ENCODE results near the gene NPDC1.
A peak's percentile ranks its signal among the peaks of the same experiment; 100 is the strongest.

NPDC1 gene

DNA sequence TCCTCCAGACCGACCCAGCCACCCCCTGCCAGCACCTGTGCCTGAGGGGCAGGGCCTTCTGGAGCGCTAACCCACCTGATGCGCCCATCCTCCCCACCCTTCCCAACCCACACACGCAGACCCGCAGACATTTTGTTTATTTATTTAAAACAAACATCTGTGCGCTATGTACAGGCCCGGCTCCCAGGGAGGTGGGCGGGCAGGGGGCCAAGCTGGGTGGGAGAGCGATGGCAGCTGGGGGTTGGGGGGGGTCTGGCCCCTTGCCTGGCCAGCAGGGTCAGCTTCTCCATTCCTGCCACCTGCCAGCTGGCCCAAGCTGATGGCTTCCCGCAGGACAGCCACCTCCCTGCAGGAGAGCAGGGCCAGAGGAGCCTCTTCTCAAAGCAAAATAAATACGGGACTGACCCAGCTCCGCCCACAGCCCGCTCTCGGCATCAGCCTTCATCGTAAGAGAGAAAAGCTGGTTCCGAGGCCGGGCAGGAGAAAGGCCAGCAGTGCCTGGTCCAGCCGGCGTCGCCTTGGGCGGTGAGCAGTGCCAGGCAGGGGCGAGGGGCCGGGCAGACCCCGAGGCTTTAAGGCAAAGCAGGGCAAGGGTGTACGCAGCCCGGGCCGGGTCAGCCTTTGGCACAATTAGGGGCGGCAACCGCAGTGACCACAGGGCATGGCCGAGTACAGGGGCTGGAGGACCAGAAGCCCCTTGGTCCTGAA lies 38.7 kb downstream of the NPDC1 start:
- TF ChIP-seq ZBTB7A (IDR thresholded peaks at IDR 0.05; ENCODE audit: low read depth) (0 out of 2 replicates have a peak, but pooled peaks have one; percentile 6), EGR1 (IDR thresholded peaks at IDR 0.05) (no peak)

- TF ChIP-seq RAD21 (IDR thresholded peaks at IDR 0.05; ENCODE audit: low read depth) (no peak), EP300 (IDR thresholded peaks at IDR 0.05; ENCODE audit: borderline replicate concordance) (no peak), CREB1 (IDR thresholded peaks at IDR 0.05; ENCODE audit: low read depth) (no peak), NFIC (IDR thresholded peaks at IDR 0.05) (no peak), TAF1 (IDR thresholded peaks at IDR 0.05; ENCODE audit: low read depth) (no peak), CEBPB (IDR thresholded peaks at IDR 0.05) (no peak), TCF12 (IDR thresholded peaks at IDR 0.05; ENCODE audit: low read depth) (no peak), TEAD4 (IDR thresholded peaks at IDR 0.05) (no peak), USF1 (IDR thresholded peaks at IDR 0.05) (no peak), ZBTB7A (IDR thresholded peaks at IDR 0.05; ENCODE audit: low read depth) (no peak), EGR1 (IDR thresholded peaks at IDR 0.05) (no peak), MAX (IDR thresholded peaks at IDR 0.05) (no peak), YY1 (IDR thresholded peaks at IDR 0.05; ENCODE audit: low read depth) (no peak)
- TF ChIP-seq, protein P1, sequence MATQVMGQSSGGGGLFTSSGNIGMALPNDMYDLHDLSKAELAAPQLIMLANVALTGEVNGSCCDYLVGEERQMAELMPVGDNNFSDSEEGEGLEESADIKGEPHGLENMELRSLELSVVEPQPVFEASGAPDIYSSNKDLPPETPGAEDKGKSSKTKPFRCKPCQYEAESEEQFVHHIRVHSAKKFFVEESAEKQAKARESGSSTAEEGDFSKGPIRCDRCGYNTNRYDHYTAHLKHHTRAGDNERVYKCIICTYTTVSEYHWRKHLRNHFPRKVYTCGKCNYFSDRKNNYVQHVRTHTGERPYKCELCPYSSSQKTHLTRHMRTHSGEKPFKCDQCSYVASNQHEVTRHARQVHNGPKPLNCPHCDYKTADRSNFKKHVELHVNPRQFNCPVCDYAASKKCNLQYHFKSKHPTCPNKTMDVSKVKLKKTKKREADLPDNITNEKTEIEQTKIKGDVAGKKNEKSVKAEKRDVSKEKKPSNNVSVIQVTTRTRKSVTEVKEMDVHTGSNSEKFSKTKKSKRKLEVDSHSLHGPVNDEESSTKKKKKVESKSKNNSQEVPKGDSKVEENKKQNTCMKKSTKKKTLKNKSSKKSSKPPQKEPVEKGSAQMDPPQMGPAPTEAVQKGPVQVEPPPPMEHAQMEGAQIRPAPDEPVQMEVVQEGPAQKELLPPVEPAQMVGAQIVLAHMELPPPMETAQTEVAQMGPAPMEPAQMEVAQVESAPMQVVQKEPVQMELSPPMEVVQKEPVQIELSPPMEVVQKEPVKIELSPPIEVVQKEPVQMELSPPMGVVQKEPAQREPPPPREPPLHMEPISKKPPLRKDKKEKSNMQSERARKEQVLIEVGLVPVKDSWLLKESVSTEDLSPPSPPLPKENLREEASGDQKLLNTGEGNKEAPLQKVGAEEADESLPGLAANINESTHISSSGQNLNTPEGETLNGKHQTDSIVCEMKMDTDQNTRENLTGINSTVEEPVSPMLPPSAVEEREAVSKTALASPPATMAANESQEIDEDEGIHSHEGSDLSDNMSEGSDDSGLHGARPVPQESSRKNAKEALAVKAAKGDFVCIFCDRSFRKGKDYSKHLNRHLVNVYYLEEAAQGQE (IDR thresholded peaks at IDR 0.05; ENCODE audit: low read depth), result no peak
Observed at GRCh38 chr9:137006116-137007003, 39.6 kb downstream of the NPDC1 start.

DNA sequence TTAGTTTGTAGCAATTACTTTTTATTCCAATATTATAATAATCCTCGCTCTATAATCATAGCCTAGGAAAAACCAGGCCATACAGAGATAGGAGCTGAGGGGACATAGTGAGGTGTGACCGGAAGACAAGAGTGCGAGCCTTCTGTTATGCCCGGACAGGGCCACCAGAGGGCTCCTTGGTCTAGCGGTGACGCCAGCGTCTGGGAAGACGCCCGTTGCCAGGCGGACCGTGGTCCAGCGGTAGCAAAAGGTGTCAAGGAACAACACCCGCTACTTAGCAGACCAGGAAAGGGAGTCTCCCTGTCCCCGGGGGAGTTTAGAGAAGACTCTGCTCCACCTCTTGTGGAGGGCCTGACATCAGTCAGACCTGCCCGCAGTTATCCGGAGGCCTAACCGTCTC lies 41.7 kb downstream of the NPDC1 start:
- 0 out of 2 replicates have a peak, but pooled peaks have one; percentile 25 for TF ChIP-seq MAX (IDR thresholded peaks at IDR 0.05)
- TF ChIP-seq RAD21 (IDR thresholded peaks at IDR 0.05; ENCODE audit: low read depth), result peak; percentile 45

GRCh38 chr9:137002646-137003041 lies 43.3 kb downstream of the NPDC1 start:
- TF ChIP-seq CEBPB (IDR thresholded peaks at IDR 0.05), result no peak
- no peak for TF ChIP-seq MAX (IDR thresholded peaks at IDR 0.05)
- no peak for TF ChIP-seq TEAD4 (IDR thresholded peaks at IDR 0.05)
- TF ChIP-seq EGR1 (IDR thresholded peaks at IDR 0.05), result no peak
- no peak for TF ChIP-seq YY1 (IDR thresholded peaks at IDR 0.05; ENCODE audit: low read depth)
- TF ChIP-seq USF1 (IDR thresholded peaks at IDR 0.05), result no peak
- TF ChIP-seq, protein P1 (IDR thresholded peaks at IDR 0.05; ENCODE audit: low read depth), result no peak
- TF ChIP-seq EP300 (IDR thresholded peaks at IDR 0.05; ENCODE audit: borderline replicate concordance), result no peak

GRCh38 chr9:137001857-137002645 lies 43.9 kb downstream of the NPDC1 start:
- TF ChIP-seq TCF12 (IDR thresholded peaks at IDR 0.05; ENCODE audit: low read depth) (no peak), NFIC (IDR thresholded peaks at IDR 0.05) (no peak), USF1 (IDR thresholded peaks at IDR 0.05) (no peak), CEBPB (IDR thresholded peaks at IDR 0.05) (no peak), ZBTB7A (IDR thresholded peaks at IDR 0.05; ENCODE audit: low read depth) (no peak), EP300 (IDR thresholded peaks at IDR 0.05; ENCODE audit: borderline replicate concordance) (no peak), RAD21 (IDR thresholded peaks at IDR 0.05; ENCODE audit: low read depth) (no peak), CREB1 (IDR thresholded peaks at IDR 0.05; ENCODE audit: low read depth) (no peak), TEAD4 (IDR thresholded peaks at IDR 0.05) (no peak), EGR1 (IDR thresholded peaks at IDR 0.05) (no peak), MAX (IDR thresholded peaks at IDR 0.05) (no peak), FOXM1 (IDR thresholded peaks at IDR 0.05; ENCODE audit: borderline replicate concordance, low read depth) (no peak), TAF1 (IDR thresholded peaks at IDR 0.05; ENCODE audit: low read depth) (no peak)
- TF ChIP-seq, protein P1 (IDR thresholded peaks at IDR 0.05; ENCODE audit: low read depth), result no peak

All from Ishikawa (cell line).